ENCODE data around the gene SPRED3.

SPRED3 gene

GRCh38 chr19:38371081-38371480, 17.4 kb upstream of the SPRED3 start:
- no peak for DNase-seq

- DNase-seq: no peak
Observed at GRCh38 chr19:38373907-38374331, 14.6 kb upstream of the SPRED3 start.

GRCh38 chr19:38374332-38375097, 14.0 kb upstream of the SPRED3 start, which contains the start of gene PSMD8:
Gene PSMD8 (plus strand): TSS chr19:38374571. CDS start chr19:38374602, 31 bp downstream.
- peak; percentile 78 to 100 (median 99) for DNase-seq

GRCh38 chr19:38375098-38375493, 13.4 kb upstream of the SPRED3 start:
- DNase-seq: no peak

GRCh38 chr19:38375748-38376147, 12.7 kb upstream of the SPRED3 start:
- DNase-seq: no peak

GRCh38 chr19:38376576-38376975, 11.9 kb upstream of the SPRED3 start:
- DNase-seq: no peak

- no peak for DNase-seq
Observed at GRCh38 chr19:38377052-38377451, 11.4 kb upstream of the SPRED3 start.

- DNase-seq: no peak
Observed at GRCh38 chr19:38378866-38379265, 9.6 kb upstream of the SPRED3 start.

- DNase-seq: no peak
Observed at GRCh38 chr19:38381138-38381537, 7.4 kb upstream of the SPRED3 start.

GRCh38 chr19:38383184-38383583, 5.3 kb upstream of the SPRED3 start:
- no peak for DNase-seq

GRCh38 chr19:38383743-38384142, 4.8 kb upstream of the SPRED3 start:
- no peak for DNase-seq

- no peak for DNase-seq
Observed at GRCh38 chr19:38384209-38385027, 4.1 kb upstream of the SPRED3 start.

- DNase-seq: no peak
Observed at GRCh38 chr19:38385057-38385803, 3.3 kb upstream of the SPRED3 start.

- DNase-seq: no peak
Observed at GRCh38 chr19:38385804-38386257, 2.7 kb upstream of the SPRED3 start.

- DNase-seq: no peak
Observed at GRCh38 chr19:38386300-38386970, 2.1 kb upstream of the SPRED3 start.

- DNase-seq: no peak
Observed at GRCh38 chr19:38386971-38387549, 1.4 kb upstream of the SPRED3 start.

GRCh38 chr19:38387550-38388348, 748 bp upstream of the SPRED3 start, which contains the start of gene GGN:
Gene GGN (minus strand): TSS chr19:38388034. CDS start chr19:38387261, 773 bp downstream.
- DNase-seq: peak in 55 of 56 donors; percentile 19 to 96 (median 78)

- peak in 22 of 56 donors; percentile 4 to 53 (median 23) for DNase-seq
Observed at GRCh38 chr19:38389101-38389925, 816 bp downstream of the SPRED3 start.
